GM20431 (cell line): ENCODE measurements around the gene MTCL1.

Experiments
- in situ Hi-C: fragments of 300-500 bp; cut with MseI, MboI; formaldehyde crosslinking; loops from one replicate; pipeline ENCODE4 v1.15.0; 2020; ENCODE audit warnings: low sequenced_read_pairs; ENCODE audit not compliant: unreplicated experiment

Gene MTCL1

DNA sequence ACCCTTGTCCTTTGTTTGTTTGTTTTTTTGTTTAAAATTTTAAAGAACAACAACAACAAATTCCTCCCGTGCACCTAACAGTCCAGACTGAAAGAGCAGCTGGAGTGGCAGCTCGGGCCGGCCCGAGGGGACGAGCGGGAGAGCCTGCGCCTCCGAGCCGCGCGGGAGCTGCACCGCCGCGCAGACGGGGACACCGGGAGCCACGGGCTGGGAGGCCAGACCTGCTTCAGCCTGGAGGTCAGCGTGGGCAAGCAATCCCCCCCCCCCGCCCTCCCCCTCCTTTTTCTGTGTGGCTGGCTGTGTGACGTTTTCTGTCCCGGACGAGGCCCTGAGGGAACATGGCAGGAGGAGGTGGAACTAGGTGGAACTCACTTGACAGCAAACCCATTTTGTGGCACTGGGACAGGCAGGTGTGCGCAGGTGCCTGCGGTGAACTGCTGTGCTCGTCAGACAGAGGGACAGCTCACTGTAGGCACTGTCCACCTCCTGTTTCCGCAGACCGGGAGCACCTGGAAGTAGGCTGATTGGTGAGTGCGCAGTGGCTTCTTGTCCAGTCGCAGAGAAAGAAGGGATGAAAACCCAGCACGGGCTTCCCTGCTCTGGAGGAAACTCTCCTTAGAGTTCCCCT is 80.6 kb downstream of the MTCL1 start:
- in situ Hi-C loops = no loop called here

DNA sequence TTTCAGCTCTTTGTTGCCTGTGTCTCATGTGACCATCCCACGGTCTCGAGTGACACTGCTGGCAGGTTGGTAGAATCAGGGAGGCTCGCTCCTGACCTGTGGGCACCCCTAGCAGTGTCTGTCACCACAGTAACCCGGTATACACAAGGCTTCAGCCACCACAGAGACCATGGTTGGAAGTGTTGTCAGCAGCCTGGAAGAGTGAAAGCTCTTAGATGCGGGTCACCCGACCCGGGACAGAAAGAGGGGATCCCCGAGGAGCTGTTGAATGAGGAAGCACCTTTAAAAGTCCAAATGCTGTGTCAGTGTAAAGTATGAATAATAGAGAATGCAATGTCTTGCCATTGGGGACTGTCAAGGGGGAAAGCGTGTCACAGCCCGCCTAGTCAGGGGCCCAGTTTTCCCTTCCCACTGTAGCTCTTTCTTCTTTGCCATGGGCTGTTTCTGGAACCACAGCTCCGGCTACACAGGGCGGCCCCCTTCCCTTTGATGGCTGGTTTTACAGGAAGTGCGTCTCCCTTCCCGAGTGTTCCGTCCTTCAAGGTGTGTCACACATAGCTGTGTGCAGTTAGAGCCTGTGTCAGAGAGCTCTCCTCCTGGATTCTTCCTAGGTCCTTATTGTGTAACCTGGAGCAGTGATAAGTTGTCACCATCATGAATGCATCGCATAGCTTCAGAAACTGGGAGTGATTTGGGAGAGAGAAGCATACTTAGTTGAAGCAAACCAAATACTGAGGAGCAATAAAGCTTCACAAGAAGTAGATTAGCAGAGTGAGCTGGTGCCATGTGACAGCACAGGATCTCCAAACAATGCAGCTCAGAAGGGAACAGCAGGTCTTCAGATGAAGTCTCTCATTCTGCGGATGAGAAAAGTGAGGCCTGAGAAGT is 81.4 kb downstream of the MTCL1 start:
- in situ Hi-C loops = no loop called here

DNA sequence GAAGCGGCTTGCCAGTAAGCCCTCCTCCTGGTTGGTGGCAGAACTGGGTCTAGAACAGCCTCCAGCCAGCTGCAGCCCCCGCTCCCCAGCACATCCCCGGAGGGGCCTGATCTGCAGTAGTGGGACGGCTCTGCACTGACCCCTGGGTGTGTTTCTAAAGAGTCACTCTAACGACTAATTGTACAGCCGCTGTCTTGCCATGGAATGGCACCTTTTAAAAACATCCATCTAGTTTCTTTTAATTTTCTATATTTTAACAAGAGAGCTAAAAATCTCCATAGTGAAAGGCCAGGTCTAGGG is 82.0 kb downstream of the MTCL1 start:
- in situ Hi-C loops = no loop called here

DNA sequence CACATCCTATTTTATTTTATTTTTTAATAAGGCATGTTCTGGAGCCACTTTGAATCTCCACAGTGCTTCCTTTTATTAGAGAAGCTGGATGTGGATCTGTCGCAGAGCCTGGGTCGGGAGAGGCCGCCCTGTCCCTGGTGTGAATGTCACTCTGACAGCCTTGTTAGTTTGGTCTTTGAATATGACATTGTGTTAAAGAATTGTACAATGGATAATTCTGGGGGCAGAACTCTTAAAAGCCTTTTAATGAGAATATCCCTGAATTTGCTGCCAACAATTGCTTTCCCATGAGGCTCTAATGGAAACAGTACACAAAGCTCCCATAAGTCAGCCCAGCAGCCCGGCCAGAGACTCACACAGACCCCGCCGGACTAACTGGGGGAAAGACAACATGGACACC is 82.4 kb downstream of the MTCL1 start:
- in situ Hi-C loops = no loop called here

DNA sequence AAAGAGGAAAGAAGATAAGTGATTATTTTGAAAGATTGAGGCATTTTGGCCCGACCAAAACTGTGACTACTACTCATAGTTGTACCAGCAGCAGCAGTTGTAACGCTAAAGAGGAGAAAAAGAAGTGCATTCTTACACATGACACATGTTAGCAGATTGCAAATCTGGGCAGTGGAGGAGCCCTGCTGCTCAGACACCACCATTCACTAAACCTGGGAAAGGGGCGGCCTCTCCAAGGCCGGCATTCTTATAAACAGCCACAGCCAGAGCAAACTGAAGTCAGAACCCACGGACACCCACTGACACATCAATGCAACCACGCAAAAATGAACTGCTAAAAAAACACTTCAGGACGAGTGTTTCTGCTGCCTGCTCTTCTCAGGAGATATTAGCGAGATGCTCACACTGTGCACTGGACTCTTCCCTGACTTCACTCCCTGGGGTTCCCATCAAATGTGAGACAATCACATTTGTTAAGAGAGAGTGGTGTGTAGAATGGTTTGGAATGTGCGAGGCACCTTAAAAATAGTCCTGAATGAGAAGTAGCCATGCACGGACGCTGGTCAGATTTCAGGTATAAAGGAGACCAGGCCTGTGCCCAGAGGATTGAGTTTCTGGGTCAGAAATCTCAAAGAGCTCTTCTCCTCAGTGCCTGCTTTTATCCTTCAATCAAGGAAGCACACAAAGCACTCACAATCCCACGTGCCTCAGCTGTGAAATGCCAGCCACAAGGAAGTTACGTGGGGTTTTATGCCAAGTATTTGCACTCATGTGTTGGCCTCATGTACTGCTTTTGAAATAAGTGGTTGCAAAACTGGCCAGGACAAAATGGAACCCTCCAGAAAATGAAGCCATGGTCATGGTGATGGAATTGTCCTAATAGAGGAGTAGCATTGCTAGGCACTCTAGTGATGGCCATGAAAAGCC is 83.4 kb downstream of the MTCL1 start:
- in situ Hi-C loops = no loop called here

DNA sequence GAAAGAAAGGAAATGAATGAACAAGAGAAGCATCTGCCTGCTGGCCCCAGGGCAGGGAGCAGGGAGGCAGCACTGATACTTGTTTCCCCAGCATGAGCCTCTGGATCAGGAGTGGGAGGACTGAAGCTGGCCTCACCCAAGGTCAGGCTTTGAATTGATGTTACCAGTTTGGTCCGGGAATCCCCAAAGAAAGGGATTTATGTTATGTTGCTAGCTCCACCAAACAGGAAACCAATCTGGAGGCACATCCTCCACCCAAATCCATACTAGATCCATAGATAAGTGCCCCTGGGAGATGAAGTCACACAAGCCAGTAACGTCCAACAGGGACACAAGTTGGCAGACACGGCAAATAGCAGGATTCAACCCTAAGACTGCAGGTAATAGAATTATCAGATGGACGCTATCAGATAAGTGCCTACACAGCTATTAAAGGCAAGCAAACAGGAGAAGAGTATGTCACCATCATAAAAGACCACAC is 85.9 kb downstream of the MTCL1 start:
- in situ Hi-C loops = no loop called here

DNA sequence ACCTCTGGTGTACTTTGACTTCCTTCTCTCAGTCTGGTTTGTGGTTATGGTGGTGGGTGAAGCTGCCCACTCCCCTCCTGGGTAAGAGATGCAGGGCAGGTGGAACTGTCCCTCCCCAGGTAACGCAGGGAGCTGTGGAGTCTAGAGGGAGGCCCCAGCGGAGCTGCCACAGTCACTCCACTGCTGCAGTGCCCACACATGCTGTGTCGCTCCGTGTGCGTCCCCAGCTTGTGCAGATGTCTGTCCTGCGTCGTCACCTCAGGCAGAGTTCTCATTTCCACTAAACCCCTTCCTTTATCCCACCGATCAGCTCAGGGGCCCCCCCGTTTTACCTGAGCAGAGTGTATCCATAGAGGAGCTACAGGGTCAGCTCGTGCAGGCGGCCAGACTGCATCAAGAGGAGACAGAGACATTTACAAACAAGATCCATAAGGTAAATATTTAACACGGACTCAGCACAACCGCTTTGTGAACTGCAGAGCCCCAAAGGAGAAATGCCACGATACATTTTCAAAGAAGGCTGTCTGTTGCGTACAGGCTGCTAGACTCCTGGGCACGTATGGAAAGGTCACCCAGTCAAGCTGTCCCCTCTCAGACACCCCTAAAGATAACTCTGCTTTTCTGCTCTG is 87.4 kb downstream of the MTCL1 start:
- in situ Hi-C loops = no loop called here

DNA sequence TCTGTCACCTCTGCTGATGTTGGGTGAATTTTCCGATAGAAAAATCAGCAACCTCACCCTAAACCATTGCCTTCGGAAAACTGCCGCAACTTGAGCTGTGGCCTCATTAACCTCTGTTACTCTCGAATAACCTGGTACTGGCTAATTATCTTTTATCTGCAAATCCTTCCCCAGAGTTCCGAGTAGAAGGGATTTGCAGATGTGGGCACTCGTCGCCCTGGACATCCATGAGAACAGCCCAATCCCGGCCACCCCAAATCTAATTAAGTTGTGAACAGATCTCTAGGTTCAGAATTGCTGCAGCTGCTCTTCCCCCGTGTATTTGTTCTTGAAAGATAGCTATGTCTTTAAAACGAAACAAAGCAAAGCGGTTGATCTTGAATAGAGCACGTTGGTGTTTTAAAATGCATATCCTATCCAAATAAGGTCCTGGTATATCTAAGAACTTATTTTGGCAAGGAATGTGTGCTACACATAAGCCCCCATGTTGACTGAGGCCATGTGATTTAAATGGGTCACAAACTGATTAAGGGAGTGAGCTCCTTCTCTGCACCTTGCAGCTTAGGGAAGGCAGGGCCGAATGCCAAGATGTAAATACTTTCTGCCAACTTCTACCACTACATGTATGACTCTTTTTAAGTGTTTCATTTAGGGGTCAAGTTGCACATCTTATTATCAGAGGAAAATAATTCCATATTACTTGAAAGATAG is 88.2 kb downstream of the MTCL1 start:
- in situ Hi-C loops = no loop called here

DNA sequence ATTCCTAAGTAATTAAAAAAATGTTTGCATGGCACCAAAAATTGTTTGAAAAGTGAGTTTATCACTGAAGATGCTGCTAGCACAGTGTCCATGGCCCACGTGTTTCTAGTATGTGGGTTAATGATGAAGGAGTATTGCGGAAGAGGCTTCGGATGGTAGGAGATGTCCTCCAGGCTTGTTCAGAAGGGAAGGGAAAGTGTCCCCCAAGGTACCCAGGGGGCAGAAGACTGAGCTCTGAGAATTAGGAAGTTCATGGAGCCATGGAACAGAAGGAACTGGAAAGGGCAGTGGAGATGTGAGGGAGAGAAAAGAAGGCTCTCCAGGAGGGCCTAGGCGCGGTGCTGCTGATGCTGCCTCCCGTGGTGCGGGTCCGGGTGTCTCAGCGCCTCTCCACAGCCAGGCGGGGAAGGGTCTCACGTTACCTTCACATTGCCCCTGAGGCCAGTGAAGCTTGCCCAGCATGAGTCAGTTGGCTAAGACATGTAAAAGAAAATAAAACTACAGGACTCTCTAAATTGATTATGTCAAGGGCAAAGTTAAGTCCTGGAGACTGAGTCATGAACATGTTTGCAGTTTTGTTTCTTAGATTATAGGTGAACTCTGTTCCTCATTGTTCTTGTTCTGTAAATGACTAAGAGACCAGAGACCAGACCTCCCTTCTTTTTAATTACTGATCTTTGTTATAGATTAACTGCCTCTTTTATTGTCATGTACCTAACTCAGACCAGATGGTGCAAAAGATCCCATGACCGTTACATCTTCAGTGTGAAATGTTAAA is 89.0 kb downstream of the MTCL1 start:
- in situ Hi-C loops = no loop called here

DNA sequence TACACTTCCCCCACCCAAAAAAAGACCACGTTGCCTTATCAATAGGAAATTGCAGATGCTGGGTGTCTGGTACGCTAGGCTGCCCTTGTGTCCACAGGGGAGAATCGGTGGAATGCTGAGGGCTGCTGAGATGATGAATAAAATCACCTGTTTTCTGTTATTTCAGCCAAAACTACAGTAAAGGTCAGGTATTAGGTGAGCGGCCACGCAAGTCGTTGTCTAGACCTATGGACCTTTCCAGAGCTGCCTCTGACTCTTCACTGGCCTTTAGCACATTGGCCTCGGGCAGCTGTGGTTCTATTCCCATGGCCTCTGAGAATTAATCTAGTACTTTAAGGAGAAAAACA is 89.6 kb downstream of the MTCL1 start:
- in situ Hi-C loops = no loop called here

DNA sequence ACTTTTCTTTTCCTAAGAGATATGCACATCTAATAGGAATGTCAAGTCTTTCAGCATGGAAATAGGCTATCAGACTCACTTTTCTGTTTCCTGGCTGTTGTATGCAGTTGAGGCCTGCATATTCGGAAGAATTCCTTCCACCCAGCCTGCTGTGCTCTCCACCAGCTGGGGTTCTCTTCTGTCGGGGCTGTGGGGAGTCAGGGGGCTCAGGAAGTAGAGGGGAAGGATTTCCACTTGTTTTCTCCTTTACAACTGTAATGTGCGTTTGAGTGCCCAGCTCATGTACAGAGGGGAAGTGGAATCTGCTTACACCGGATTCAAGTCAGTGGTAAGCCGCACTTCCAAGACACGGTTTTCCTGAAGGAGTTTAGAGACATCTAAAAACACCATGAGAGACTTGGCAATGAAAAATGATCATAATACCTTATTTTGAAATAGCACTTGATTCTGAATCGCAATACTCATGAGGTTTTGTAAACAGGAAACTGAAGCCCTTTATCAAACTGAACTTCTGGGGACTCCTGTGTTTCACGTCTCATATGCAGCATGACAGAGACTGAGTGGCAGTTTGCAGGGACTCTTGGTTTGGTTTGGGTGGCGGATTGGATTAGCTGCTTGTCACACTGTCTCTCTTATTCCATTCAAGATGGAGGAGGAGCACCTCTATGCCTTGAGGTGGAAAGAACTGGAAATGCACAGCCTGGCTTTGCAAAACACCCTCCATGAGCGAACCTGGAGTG is 90.4 kb downstream of the MTCL1 start:
- in situ Hi-C loops = no loop called here

DNA sequence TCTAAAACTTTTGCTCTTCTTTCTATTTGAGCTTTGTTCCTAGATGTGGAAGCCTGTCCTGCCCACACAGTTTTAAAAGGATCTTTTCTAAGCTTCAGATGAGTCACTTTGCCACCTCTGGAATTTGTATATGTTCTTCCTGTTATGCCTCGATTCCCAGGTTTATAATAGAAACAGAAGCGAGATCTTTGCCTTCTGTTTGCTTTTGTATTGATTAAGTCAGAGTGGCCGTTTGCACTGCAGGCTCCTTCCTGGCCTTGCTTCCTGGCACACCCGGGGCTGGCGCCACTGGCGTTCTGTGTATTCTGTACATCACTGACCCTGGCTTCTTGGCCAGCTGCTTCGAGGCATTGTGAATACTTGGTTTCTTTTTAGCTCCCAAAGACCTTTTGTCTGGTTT is 91.8 kb downstream of the MTCL1 start:
- in situ Hi-C loops = no loop called here

DNA sequence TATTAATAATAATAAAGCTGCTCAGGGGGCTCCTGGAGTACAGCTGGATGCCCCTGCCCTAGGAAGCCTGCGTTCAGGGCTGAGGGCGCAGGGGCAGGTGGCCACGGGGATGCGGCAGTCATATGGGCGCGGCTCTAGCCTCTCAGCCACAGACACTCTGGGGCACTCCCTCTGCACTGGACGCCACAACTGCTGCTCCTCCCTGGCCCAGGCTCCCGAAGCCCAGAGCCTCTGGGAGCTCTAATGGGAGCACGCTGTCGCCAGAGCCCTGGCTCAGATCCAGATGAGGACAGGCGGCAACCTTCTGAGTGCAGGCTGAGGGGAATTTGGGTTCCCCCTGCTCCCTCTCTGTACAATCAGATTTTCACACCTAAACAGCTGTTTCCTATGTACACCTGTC is 93.6 kb downstream of the MTCL1 start:
- in situ Hi-C loops = no loop called here

DNA sequence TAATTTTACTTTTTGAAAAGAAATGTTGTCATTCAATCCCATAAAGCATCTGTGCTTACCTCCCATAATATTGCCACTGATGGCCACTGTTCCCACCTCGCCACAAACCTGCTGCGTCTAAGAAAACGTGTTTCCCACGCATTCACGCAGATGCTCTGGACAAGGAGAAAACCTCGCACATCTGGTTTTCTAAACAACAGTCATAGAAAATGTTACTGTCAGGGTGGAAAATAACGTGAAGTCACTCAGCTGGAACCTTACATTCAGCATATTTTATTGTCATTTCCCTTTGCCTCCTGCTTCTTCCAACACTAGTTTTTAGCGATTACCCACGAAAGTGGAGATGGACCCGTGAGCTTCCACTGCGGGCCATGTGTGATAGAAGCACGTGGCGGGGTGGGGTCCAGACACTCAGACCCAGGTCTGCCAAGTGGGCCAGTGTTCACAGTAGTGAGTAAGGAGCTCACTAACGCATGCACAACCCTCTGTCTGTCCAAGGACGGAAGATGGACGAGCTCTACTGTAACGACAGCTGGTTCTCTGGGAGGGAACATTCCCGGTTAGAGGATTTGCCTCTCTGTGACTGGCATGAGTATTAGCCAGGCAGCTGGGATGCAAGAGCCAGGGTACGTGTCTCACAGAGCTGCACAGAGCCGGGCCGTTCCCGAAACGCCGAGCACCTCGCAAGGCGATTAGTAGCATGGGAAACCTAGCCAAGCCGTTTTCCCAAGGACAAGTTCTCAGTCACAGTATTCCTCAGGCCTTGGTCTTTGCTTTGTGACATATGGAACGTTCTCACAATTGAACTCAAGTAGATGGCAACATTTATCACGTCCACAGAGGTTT is 94.5 kb downstream of the MTCL1 start:
- in situ Hi-C loops = no loop called here

DNA sequence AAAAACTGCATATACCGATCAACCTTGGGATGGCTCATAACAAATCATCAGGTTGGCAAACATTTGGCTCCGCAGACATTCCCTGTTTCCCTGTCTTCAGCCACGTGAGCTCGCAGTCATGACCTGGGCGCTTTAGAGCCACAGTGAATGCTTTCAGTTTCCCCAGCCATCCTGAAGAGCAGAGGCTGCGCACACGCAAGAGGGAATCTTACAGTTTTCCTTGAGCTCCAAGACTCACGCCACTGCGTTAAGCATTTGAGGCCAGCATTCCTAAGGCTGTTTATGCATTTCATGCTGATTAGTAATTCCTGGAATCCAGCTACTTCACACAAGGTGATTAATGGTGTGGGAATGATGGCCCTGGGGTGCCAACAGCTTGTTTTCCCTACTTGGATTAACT is 95.1 kb downstream of the MTCL1 start:
- in situ Hi-C loops = no loop called here

DNA sequence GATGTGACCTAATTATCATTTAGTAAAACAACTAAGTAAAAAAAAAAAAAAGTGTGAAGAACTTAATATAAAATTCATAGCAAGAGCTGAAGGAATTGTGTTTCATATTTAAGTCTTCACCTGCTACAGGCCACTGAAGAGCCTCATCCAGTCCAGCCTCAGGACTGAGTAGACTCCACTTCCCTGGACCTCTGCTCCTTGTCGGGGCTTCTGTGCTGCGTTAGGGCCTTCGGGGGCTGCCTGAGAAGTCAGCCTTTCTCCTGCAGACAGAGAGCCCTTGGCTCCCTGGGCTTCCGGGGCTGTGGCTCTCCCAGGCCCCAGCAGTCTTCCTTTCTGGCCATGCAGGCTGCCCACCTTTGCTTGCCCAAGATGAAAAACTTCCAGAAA is 95.5 kb downstream of the MTCL1 start:
- in situ Hi-C loops = no loop called here

DNA sequence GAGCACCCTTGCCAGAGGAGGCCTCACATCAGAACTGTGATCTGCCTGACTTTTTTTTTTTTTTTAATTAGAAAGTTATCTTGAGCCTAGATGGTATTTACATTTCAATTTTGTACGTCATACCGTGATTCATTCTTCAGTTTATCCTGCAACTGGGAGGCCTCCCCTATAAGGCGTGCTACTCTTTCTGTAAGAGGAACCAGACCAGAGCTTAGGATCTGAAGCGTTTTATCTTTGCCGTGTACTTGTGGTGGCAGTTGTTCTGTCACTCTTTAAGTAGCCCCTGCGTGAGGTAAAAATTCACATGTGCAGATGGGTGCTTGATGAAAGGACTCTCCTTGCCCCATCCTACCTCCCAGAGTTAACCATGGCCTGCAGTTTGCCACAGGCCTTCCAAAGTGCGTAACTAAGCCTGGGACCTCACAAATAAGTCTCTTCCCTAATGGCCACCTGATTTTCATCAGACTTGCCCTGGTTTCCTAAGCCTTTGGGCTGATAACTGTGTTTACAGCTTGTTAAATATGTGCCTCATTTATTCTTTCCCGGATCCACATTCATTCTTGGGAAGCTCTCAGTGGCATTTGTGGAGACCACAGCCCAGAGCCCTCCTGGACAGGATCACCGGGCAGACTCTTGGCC is 96.0 kb downstream of the MTCL1 start:
- in situ Hi-C loops = no loop called here
